IMR-90 (cell line): ENCODE measurements around the gene BTNL8.

Source experiments
- BHLHE40 ChIP-seq: fragments of 150-350 bp; IDR thresholded peaks from 2 replicates; pipeline ENCODE4 v1.6.1; 2016; ENCODE audit warnings: mild to moderate bottlenecking, low read depth, low read length
- CEBPB ChIP-seq: IDR thresholded peaks from 2 replicates; pipeline ENCODE4 v1.6.1; 2012; ENCODE audit warnings: low read depth, low read length, improper control_type of control experiment
- CHD1 ChIP-seq: IDR thresholded peaks from 2 replicates; pipeline ENCODE4 v1.6.1; 2012; ENCODE audit warnings: low read depth, low read length, improper control_type of control experiment
- FOS ChIP-seq: fragments of 150-350 bp; IDR thresholded peaks from 2 replicates; pipeline ENCODE4 v1.6.1; 2016; ENCODE audit warnings: low read depth, low read length
- MAZ ChIP-seq: IDR thresholded peaks from 2 replicates; pipeline ENCODE4 v1.6.1; 2012; ENCODE audit warnings: low read depth, mild to moderate bottlenecking, low read length, improper control_type of control experiment, moderate library complexity, borderline replicate concordance
- MXI1 ChIP-seq: IDR thresholded peaks from 2 replicates; pipeline ENCODE4 v1.6.1; 2012; ENCODE audit warnings: low read depth, mild to moderate bottlenecking, low read length, moderate library complexity, borderline replicate concordance
- NFE2L2 ChIP-seq: fragments of 150-350 bp; IDR thresholded peaks from 2 replicates; pipeline ENCODE4 v1.6.1; 2016; ENCODE audit warnings: low read depth, mild to moderate bottlenecking, low read length
- POLR2A ChIP-seq: IDR thresholded peaks from 2 replicates; pipeline ENCODE4 v1.6.1; 2012; ENCODE audit warnings: mild to moderate bottlenecking, low read depth, low read length
- RAD21 ChIP-seq: IDR thresholded peaks from 2 replicates; pipeline ENCODE4 v1.6.1; 2012; ENCODE audit warnings: low read length, improper control_type of control experiment
- RFX5 ChIP-seq: IDR thresholded peaks from 2 replicates; pipeline ENCODE4 v1.8.0; 2012; ENCODE audit warnings: low read depth, mild to moderate bottlenecking, low read length, moderate library complexity
- SMC3 ChIP-seq: fragments of 150-350 bp; IDR thresholded peaks from 2 replicates; pipeline ENCODE4 v1.6.1; 2016; ENCODE audit warnings: low read depth, mild to moderate bottlenecking, antibody characterized with exemption, low read length, moderate library complexity
- TF ChIP-seq, protein P1 (sequence below): conservative IDR thresholded peaks from 2 replicates; pipeline ENCODE4 v1.5.1; 2012; ENCODE audit warnings: mild to moderate bottlenecking, low read depth, low read length, improper control_type of control experiment
- TF ChIP-seq, protein P2 (sequence below): fragments of 150-350 bp; IDR thresholded peaks from 2 replicates; pipeline ENCODE4 v1.6.1; 2017; ENCODE audit warnings: mild to moderate bottlenecking, antibody characterized with exemption, low read length, low read depth

DNA sequence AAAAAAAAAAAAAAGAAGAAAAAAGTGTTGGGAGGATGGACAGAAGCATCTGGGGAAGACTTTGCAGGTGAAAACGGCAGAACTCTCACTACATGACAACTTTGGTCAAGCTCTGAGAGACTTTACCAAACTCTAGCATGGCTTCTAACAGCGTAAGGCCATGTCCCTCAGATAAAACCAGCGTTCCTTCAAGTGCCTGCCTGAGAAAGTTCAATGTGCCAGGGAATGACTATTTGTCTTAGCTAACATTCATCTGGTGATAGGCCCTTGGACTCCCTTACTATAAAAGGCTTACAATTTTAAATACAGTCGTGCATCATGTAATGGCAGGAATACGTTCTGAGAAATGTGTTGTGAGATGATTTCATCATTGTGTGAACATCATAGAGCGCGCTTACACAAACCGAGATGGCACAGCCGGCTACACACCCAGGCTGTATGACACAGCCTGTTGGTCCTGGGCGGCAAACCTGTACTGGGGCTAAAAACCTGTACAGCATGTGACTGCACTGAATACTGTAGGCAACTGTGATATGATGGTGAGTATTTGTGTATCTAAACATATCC, 23.0 kb upstream of the BTNL8 start:
- TF ChIP-seq, protein P1, sequence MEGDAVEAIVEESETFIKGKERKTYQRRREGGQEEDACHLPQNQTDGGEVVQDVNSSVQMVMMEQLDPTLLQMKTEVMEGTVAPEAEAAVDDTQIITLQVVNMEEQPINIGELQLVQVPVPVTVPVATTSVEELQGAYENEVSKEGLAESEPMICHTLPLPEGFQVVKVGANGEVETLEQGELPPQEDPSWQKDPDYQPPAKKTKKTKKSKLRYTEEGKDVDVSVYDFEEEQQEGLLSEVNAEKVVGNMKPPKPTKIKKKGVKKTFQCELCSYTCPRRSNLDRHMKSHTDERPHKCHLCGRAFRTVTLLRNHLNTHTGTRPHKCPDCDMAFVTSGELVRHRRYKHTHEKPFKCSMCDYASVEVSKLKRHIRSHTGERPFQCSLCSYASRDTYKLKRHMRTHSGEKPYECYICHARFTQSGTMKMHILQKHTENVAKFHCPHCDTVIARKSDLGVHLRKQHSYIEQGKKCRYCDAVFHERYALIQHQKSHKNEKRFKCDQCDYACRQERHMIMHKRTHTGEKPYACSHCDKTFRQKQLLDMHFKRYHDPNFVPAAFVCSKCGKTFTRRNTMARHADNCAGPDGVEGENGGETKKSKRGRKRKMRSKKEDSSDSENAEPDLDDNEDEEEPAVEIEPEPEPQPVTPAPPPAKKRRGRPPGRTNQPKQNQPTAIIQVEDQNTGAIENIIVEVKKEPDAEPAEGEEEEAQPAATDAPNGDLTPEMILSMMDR = no peak
- TF ChIP-seq POLR2A (no peak), MAZ (no peak), MXI1 (no peak), RFX5 (no peak), RAD21 (no peak), CEBPB (no peak), FOS (no peak), CHD1 (no peak), NFE2L2 (no peak), SMC3 (no peak), BHLHE40 (no peak)
- TF ChIP-seq, protein P2, sequence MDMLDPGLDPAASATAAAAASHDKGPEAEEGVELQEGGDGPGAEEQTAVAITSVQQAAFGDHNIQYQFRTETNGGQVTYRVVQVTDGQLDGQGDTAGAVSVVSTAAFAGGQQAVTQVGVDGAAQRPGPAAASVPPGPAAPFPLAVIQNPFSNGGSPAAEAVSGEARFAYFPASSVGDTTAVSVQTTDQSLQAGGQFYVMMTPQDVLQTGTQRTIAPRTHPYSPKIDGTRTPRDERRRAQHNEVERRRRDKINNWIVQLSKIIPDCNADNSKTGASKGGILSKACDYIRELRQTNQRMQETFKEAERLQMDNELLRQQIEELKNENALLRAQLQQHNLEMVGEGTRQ = no peak
